HCT116 (cell line): ENCODE measurements around the gene KCNAB2. TPM values are rescaled to one million over a fixed set of nuclear protein-coding genes. Genes with fewer than 3 reads are reported as not detected.

Experiments
- ATAC-seq: fragments of 200-7000 bp; cut with Tn5 transposase; 2 replicates; pipeline ENCODE4 v1.9.1; 2020; ENCODE audit warnings: mild to moderate bottlenecking, moderate library complexity
- BruUV-seq: library from RNA; stranded (reverse); fragments of 400-500 nt; replicated peaks from 2 replicates; lab custom pipeline; 2021; lab: Mats Ljungman, UMichigan
- CTCF ChIA-PET: fragments of 300-600 bp; sonication (Branson Sonifier 250); formaldehyde crosslinking; loops from one replicate; lab custom pipeline; 2021; ENCODE audit warnings: antibody characterized with exemption; lab: Charles Lee
- POLR2A ChIA-PET: fragments of 300-600, 350-600 bp; sonication (Branson Sonifier 250); formaldehyde crosslinking; loops from one replicate; lab custom pipeline; 2021; ENCODE audit warnings: antibody characterized with exemption; lab: Charles Lee
- RAD21 ChIA-PET, 2 experiments: fragments of 300-600 bp; sonication (Branson Sonifier 250); formaldehyde crosslinking; loops; one replicate each; lab custom pipeline; 2023; ENCODE audit warnings: low total read pairs in 2 of 2; ENCODE audit not compliant: uncharacterized antibody in 2 of 2, unreplicated experiment in 2 of 2, low non-redundant PET in 1 of 2; lab: Charles Lee
- DNase-seq: peaks from one replicate; pipeline ENCODE4 v3.0.0-alpha.2; 2010; ENCODE audit warnings: low read depth, low spot score
- H2AFZ ChIP-seq: fragments of 200-600 bp; shearing (Covaris generic), sonication (generic); 2 replicates; pipeline ENCODE4 v1.6.1; 2017; ENCODE audit warnings: low read depth, mixed run types, mixed read lengths, antibody characterized with exemption, low read length; ENCODE audit not compliant: poor library complexity, severe bottlenecking
- H3K27ac ChIP-seq: 2 replicates; pipeline ENCODE4 v1.5.1; 2012; ENCODE audit warnings: low read depth, low read length
- H3K27me3 ChIP-seq: fragments of 200-600 bp; sonication (generic); 2 replicates; pipeline ENCODE4 v1.6.1; 2016; ENCODE audit warnings: mixed run types, low read length, mixed read lengths; ENCODE audit not compliant: insufficient read depth
- H3K36me3 ChIP-seq, 2 experiments: fragments of 200-500 bp in 1 of 2; fragments of 200-600 bp in 1 of 2; sonication (Bioruptor generic) in 1 of 2; sonication (generic) in 1 of 2; 2 replicates each; pipeline versions ENCODE4 v1.5.1 to v1.6.1; 2014 to 2016; ENCODE audit warnings: low read length in 2 of 2, inconsistent platforms in 1 of 2, mixed read lengths in 1 of 2, mixed run types in 1 of 2; ENCODE audit not compliant: insufficient read depth in 2 of 2, control insufficient read depth in 1 of 2
- H3K4me1 ChIP-seq, 2 experiments: fragments of 200-600 bp in 1 of 2; sonication (generic) in 1 of 2; 2 replicates each; pipeline versions ENCODE4 v1.5.1 to v1.6.1; 2012 to 2017; ENCODE audit warnings: low read length in 2 of 2, inconsistent platforms in 1 of 2, mild to moderate bottlenecking in 1 of 2, mixed read lengths in 1 of 2, mixed run types in 1 of 2, moderate library complexity in 1 of 2; ENCODE audit not compliant: insufficient read depth in 2 of 2, control insufficient read depth in 1 of 2
- H3K4me2 ChIP-seq: fragments of 200-600 bp; sonication (generic); 2 replicates; pipeline ENCODE4 v1.6.1; 2017; ENCODE audit warnings: mixed run types, low read length, mixed read lengths
- H3K4me3 ChIP-seq, 2 experiments: fragments of 200-600 bp in 1 of 2; sonication (generic) in 1 of 2; replicated peaks in 1 of 2; 2 replicates each; pipeline ENCODE4 v1.5.1; 2011 to 2016; ENCODE audit warnings: low read length in 2 of 2, control low read depth in 1 of 2, low read depth in 1 of 2, mild to moderate bottlenecking in 1 of 2, mixed read lengths in 1 of 2, mixed run types in 1 of 2
- H3K79me2 ChIP-seq: fragments of 200-600 bp; sonication (generic); 2 replicates; pipeline ENCODE4 v1.6.1; 2017; ENCODE audit warnings: mild to moderate bottlenecking, mixed run types, low read length, moderate library complexity, mixed read lengths; ENCODE audit not compliant: insufficient read depth
- H3K9ac ChIP-seq: fragments of 200-600 bp; sonication (generic); 2 replicates; pipeline ENCODE4 v1.6.1; 2016; ENCODE audit warnings: low read length, mixed read lengths
- H3K9me2 ChIP-seq: fragments of 200-600 bp; sonication (generic), shearing (Covaris generic); 2 replicates; pipeline ENCODE4 v1.6.1; 2017; ENCODE audit warnings: mixed run types, mild to moderate bottlenecking, moderate library complexity; ENCODE audit not compliant: insufficient read depth
- H3K9me3 ChIP-seq, 2 experiments: fragments of 200-500 bp in 1 of 2; fragments of 200-600 bp in 1 of 2; sonication (Bioruptor generic) in 1 of 2; sonication (generic) in 1 of 2; 2 replicates each; pipeline ENCODE4 v1.6.1; 2014 to 2017; ENCODE audit warnings: low read length in 2 of 2, mixed read lengths in 2 of 2, inconsistent platforms in 1 of 2, low read depth in 1 of 2, mild to moderate bottlenecking in 1 of 2, mixed run types in 1 of 2, moderate library complexity in 1 of 2; ENCODE audit not compliant: control insufficient read depth in 1 of 2, insufficient read depth in 1 of 2
- H4K20me1 ChIP-seq: fragments of 200-600 bp; sonication (generic), shearing (Covaris generic); 2 replicates; pipeline ENCODE4 v1.6.1; 2017; ENCODE audit warnings: mixed run types, mild to moderate bottlenecking, moderate library complexity; ENCODE audit not compliant: insufficient read depth
- CBX3 ChIP-seq: IDR thresholded peaks from 2 replicates; pipeline ENCODE4 v1.6.1; 2012; ENCODE audit warnings: low read depth
- CEBPB ChIP-seq: IDR thresholded peaks from 2 replicates; pipeline ENCODE4 v1.6.1; 2012; ENCODE audit warnings: low read depth
- ELF1 ChIP-seq: IDR thresholded peaks from 2 replicates; pipeline ENCODE4 v1.6.1; 2012; ENCODE audit warnings: low read depth, borderline replicate concordance
- EZH2 ChIP-seq: fragments of 200-600 bp; sonication (generic); IDR thresholded peaks from 2 replicates; pipeline ENCODE4 v1.6.1; 2017; ENCODE audit warnings: antibody characterized with exemption, mixed run types
- EZH2phosphoT487 ChIP-seq: fragments of 200-600 bp; IDR thresholded peaks from 2 replicates; pipeline ENCODE4 v1.6.1; 2018; ENCODE audit warnings: antibody characterized with exemption, borderline replicate concordance
- FOSL1 ChIP-seq: IDR thresholded peaks from 2 replicates; pipeline ENCODE4 v1.6.1; 2012; ENCODE audit warnings: low read depth
- JUND ChIP-seq: IDR thresholded peaks from 2 replicates; pipeline ENCODE4 v1.6.1; 2012
- POLR2A ChIP-seq: IDR thresholded peaks from 2 replicates; pipeline ENCODE4 v1.7.0; 2011; ENCODE audit warnings: borderline replicate concordance; ENCODE audit not compliant: insufficient read depth, insufficient read length; ENCODE audit errors: extremely low read depth
- POLR2AphosphoS5 ChIP-seq: IDR thresholded peaks from 2 replicates; pipeline ENCODE4 v1.6.1; 2011; ENCODE audit warnings: mild to moderate bottlenecking, low read depth, low read length, moderate library complexity
- RAD21 ChIP-seq: IDR thresholded peaks from 2 replicates; pipeline ENCODE4 v1.6.1; 2012; ENCODE audit warnings: low read depth, mild to moderate bottlenecking
- SIN3A ChIP-seq: IDR thresholded peaks from 2 replicates; pipeline ENCODE4 v1.6.1; 2012; ENCODE audit warnings: low read depth
- SP1 ChIP-seq: IDR thresholded peaks from 2 replicates; pipeline ENCODE4 v1.6.1; 2012; ENCODE audit warnings: low read depth
- SRF ChIP-seq: IDR thresholded peaks from 2 replicates; pipeline ENCODE4 v1.6.1; 2012; ENCODE audit warnings: low read depth
- TCF7L2 ChIP-seq: IDR thresholded peaks from 2 replicates; pipeline ENCODE4 v1.7.0; 2011; ENCODE audit warnings: borderline replicate concordance, inconsistent platforms; ENCODE audit not compliant: insufficient read depth, insufficient read length; ENCODE audit errors: extremely low read depth
- YY1 ChIP-seq: IDR thresholded peaks from 2 replicates; pipeline ENCODE4 v1.6.1; 2011; ENCODE audit warnings: low read length, low read depth, moderate library complexity, mild to moderate bottlenecking; ENCODE audit not compliant: insufficient replicate concordance; ENCODE audit errors: extremely low read depth
- ZFX ChIP-seq: fragments of 450-650 bp; IDR thresholded peaks from 2 replicates; pipeline ENCODE4 v1.6.1; 2017
- intact Hi-C: fragments of 100-400 bp; cut with micrococcal nuclease; formaldehyde crosslinking; loops from 2 replicates; pipeline ENCODE4 v1.10.0; 2022
- total RNA-seq: library from RNA; stranded (reverse); gene quantifications from one replicate; pipeline ENCODE4 v1.2.1, GENCODE V29; 2021; ENCODE audit not compliant: unreplicated experiment
- TF ChIP-seq, protein P1 (sequence below): IDR thresholded peaks from 2 replicates; pipeline ENCODE4 v1.6.1; 2012; ENCODE audit warnings: low read depth
- TF ChIP-seq, protein P2 (sequence below), 3 experiments: fragments of 200-600 bp in 1 of 3; sonication (generic) in 1 of 3; IDR thresholded peaks in 2 of 3; conservative IDR thresholded peaks in 1 of 3; 2 replicates each; pipeline ENCODE4 v1.5.1; 2012 to 2017; ENCODE audit warnings: low read depth in 2 of 3, low read length in 2 of 3, antibody characterized with exemption in 1 of 3, borderline replicate concordance in 1 of 3, control low read depth in 1 of 3, mild to moderate bottlenecking in 1 of 3, mixed read lengths in 1 of 3, mixed run types in 1 of 3, moderate library complexity in 1 of 3; ENCODE audit not compliant: insufficient read depth in 1 of 3

Gene KCNAB2
- total RNA-seq, 1 experiment from 2014 or later: 18.1 TPM

DNA sequence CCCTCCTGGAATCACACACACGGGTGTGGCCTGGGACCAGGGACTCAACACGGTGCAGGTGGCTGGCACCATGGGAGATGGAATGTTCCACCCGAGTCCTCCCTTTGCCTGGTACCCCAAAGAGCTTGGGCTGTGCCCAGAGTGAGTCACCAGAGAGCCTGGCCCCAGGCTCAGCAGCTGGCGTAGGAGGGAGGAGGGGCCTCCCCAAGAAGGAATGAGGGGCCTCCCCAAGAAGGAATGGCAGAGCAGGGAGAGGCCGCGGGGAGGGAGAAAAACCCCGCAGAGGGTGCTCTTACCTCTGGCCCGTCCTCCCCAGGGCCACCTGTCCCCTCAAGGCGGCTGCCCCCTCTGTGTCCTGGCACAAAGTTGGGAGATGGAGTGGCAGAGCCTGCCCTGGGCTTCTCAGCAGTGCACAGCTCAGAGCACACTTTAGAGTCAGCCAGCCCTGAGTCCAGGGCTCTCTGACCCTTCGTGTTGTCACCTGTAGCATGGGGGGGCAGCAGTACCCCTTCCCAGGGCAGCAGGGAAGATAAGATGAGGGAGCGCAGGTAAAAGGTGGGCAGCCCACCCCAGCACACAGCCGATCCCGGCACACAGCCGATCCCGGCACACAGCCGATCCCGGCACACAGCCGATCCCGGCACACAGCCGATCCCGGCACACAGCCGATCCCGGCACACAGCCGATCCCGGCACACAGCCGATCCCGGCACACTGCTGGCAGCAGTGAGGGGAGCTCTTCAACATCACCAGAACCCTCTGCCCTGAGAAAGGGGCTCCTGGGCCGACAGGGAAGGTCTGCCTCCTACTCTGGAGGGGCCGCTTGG, 20.2 kb upstream of the KCNAB2 start (continued):
- TF ChIP-seq, protein P1, sequence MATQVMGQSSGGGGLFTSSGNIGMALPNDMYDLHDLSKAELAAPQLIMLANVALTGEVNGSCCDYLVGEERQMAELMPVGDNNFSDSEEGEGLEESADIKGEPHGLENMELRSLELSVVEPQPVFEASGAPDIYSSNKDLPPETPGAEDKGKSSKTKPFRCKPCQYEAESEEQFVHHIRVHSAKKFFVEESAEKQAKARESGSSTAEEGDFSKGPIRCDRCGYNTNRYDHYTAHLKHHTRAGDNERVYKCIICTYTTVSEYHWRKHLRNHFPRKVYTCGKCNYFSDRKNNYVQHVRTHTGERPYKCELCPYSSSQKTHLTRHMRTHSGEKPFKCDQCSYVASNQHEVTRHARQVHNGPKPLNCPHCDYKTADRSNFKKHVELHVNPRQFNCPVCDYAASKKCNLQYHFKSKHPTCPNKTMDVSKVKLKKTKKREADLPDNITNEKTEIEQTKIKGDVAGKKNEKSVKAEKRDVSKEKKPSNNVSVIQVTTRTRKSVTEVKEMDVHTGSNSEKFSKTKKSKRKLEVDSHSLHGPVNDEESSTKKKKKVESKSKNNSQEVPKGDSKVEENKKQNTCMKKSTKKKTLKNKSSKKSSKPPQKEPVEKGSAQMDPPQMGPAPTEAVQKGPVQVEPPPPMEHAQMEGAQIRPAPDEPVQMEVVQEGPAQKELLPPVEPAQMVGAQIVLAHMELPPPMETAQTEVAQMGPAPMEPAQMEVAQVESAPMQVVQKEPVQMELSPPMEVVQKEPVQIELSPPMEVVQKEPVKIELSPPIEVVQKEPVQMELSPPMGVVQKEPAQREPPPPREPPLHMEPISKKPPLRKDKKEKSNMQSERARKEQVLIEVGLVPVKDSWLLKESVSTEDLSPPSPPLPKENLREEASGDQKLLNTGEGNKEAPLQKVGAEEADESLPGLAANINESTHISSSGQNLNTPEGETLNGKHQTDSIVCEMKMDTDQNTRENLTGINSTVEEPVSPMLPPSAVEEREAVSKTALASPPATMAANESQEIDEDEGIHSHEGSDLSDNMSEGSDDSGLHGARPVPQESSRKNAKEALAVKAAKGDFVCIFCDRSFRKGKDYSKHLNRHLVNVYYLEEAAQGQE: no peak
- TF ChIP-seq EZH2phosphoT487 (no peak), YY1 (peak; percentile 36)

DNA sequence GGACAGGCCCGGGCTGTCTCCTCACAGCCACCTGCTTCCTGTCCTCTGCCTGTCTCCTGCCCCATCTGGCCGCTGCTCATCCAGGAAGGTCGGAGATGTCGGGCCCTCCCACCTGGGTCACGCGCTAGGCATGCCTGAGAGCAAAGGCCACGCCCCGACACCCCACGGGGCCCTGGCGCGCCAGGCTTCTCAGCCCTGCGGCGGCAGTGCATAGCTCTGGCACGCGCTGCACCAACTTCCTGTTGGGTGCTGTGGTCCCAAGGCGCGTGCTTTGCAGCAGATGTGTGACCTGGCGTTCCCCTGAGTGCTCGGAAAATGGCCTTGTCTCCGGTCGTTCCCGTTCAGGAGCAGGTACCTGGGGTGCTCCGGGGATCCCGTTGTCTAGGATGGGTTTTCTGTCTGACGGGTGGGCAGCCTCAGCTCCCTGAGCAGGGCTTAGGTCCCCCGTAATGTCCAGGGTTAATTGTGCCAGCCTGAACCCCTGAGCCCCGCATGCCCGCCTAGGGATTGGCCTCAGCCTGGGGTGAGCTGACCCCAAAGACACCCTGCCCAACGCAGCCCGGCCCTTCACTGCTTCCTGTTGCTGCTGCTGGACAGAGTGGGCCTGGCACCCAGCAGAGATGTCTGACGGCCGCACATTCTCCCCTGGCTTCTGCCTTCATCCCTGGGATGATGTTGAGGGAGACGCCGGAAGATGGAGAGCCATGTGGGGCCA, 19.4 kb upstream of the KCNAB2 start:
- TSS peak; percentile 40 for BruUV-seq
- Histone ChIP-seq H3K27ac (peak overlapping the region; percentile 58), H3K79me2 (no peaks in the 10 kb centered on the region), H3K4me2 (peak overlapping the region; percentile 100), H3K36me3 (no peaks in the 10 kb centered on the region), H4K20me1 (no peaks in the 10 kb centered on the region), H3K9me2 (no peaks in the 10 kb centered on the region), H2AFZ (no peak overlapping the region), H3K9me3 (no peaks in the 10 kb centered on the region), H3K4me3 (peak overlapping the region; percentile 58 to 70), H3K4me1 (peaks cover 14 to 30% of the 10 kb centered on the region in 2 experiments; a peak in 3 of 4 replicates), H3K9ac (peak overlapping the region; percentile 75), H3K27me3 (no peaks in the 10 kb centered on the region)
- CTCF ChIA-PET: interaction anchor here (0.6 to 1.6 kb wide), 2 partner anchors 8 to 9 kb away, joined by 3 to 8 read pairs; no protein-coding TSS in a partner anchor
- RAD21 ChIA-PET: no interaction called here
- intact Hi-C loops: no loop called here
- POLR2A ChIA-PET: interaction anchor here (0.6 to 1.7 kb wide), 3 partner anchors 8 to 34 kb away, joined by 3 to 5 read pairs (median 4); partner anchors contain the start of gene NPHP4
- DNase-seq (peak; percentile 44), ATAC-seq (peak; percentile 87)
- TF ChIP-seq CBX3: peak; percentile 80
- TF ChIP-seq ELF1: no peak
- no peak for TF ChIP-seq EZH2
- TF ChIP-seq CEBPB: no peak
- TF ChIP-seq, protein P2, sequence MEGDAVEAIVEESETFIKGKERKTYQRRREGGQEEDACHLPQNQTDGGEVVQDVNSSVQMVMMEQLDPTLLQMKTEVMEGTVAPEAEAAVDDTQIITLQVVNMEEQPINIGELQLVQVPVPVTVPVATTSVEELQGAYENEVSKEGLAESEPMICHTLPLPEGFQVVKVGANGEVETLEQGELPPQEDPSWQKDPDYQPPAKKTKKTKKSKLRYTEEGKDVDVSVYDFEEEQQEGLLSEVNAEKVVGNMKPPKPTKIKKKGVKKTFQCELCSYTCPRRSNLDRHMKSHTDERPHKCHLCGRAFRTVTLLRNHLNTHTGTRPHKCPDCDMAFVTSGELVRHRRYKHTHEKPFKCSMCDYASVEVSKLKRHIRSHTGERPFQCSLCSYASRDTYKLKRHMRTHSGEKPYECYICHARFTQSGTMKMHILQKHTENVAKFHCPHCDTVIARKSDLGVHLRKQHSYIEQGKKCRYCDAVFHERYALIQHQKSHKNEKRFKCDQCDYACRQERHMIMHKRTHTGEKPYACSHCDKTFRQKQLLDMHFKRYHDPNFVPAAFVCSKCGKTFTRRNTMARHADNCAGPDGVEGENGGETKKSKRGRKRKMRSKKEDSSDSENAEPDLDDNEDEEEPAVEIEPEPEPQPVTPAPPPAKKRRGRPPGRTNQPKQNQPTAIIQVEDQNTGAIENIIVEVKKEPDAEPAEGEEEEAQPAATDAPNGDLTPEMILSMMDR (IDR thresholded peaks at IDR 0.05 in 2 of 3, conservative IDR thresholded peaks at IDR 0.05 in 1 of 3; ENCODE audit: borderline replicate concordance in 1 of 3, insufficient read depth in 1 of 3, low read depth in 2 of 3, low read length in 2 of 3): no peak
- no peak for TF ChIP-seq FOSL1
- TF ChIP-seq JUND: no peak
- TF ChIP-seq SRF: no peak
- TF ChIP-seq EZH2phosphoT487: no peak
- TF ChIP-seq SP1: peak; percentile 79
- TF ChIP-seq POLR2A: no peak
- TF ChIP-seq ZFX: 0 out of 2 replicates have a peak, but pooled peaks have one; percentile 12
- peak; percentile 84 for TF ChIP-seq SIN3A
- TF ChIP-seq POLR2AphosphoS5: peak; percentile 94
- TF ChIP-seq YY1: no peak
- TF ChIP-seq RAD21: no peak
- TF ChIP-seq TCF7L2: peak; percentile 36
